Measurements from ENCODE around the gene HSD11B2.

- TF ChIP-seq CTCF (IDR thresholded peaks at IDR 0.05) (no peak), POLR2A (IDR thresholded peaks at IDR 0.05) (no peak), EP300 (IDR thresholded peaks at IDR 0.05) (no peak)
Measured at GRCh38 chr16:67409631-67410030, 21.3 kb upstream of the HSD11B2 start.

All from tibial nerve (tissue), 4 donors.